GM23248 (cell line): ENCODE measurements around the gene TRIM63.

ENCODE experiments used
- EZH2 ChIP-seq: fragments of 200-600 bp; sonication (generic); IDR thresholded peaks from 2 replicates; pipeline ENCODE4 v1.6.1; 2018; ENCODE audit warnings: antibody characterized with exemption, mild to moderate bottlenecking; ENCODE audit not compliant: insufficient read depth, poor library complexity, severe bottlenecking
- EZH2phosphoT487 ChIP-seq: fragments of 200-600 bp; sonication (generic); IDR thresholded peaks from 2 replicates; pipeline ENCODE4 v1.6.1; 2018; ENCODE audit warnings: antibody characterized with exemption, moderate library complexity, mild to moderate bottlenecking, low read depth; ENCODE audit not compliant: insufficient read depth

GRCh38 chr1:26069941-26070295 lies 2.5 kb upstream of the TRIM63 start:
- TF ChIP-seq EZH2phosphoT487 (no peak), EZH2 (no peak)
